T-helper 1 cell treated with Interleukin-12 subunit alpha and Interleukin-12 subunit beta and Interleukin-4 antibody, amounts not matched to agents 30 μg/mL and 1 μg/mL, for 36 hours (primary cell): ENCODE results near the gene ZNF32.
"Not testable (repeated sequence)": the region's sequence is repeated elsewhere in the genome, so short reads cannot be mapped to it uniquely, and the experiment has no call there.

Experiments
- H3K27ac Mint-ChIP-seq: one replicate; pipeline ENCODE4 v1.8.0; 2021; ENCODE audit warnings: mild to moderate bottlenecking, mixed read lengths
- H3K27me3 Mint-ChIP-seq: one replicate; pipeline ENCODE4 v1.8.0; 2021; ENCODE audit warnings: low read depth, mixed read lengths
- H3K36me3 Mint-ChIP-seq: one replicate; pipeline ENCODE4 v1.8.0; 2021; ENCODE audit warnings: low read depth, mixed read lengths
- H3K4me1 Mint-ChIP-seq: one replicate; pipeline ENCODE4 v1.8.0; 2021; ENCODE audit warnings: low read depth, mixed read lengths
- H3K4me3 Mint-ChIP-seq: one replicate; pipeline ENCODE4 v1.8.0; 2021; ENCODE audit warnings: mild to moderate bottlenecking, moderate library complexity, mixed read lengths
- H3K9me3 Mint-ChIP-seq: one replicate; pipeline ENCODE4 v1.8.0; 2021; ENCODE audit warnings: mixed read lengths

The ZNF32 gene

GRCh38 chr10:43635816-43636215 is 12.9 kb downstream of the ZNF32 start:
- H3K27ac Mint-ChIP-seq, H3K4me3 Mint-ChIP-seq, H3K27me3 Mint-ChIP-seq, H3K36me3 Mint-ChIP-seq, H3K4me1 Mint-ChIP-seq: not testable (repeated sequence)
- H3K9me3 Mint-ChIP-seq, result peaks cover 41% of the 10 kb centered on the region

- Mint-ChIP-seq H3K4me3 (no peak overlapping the region), H3K9me3 (peaks cover 22% of the 10 kb centered on the region), H3K27ac (no peak overlapping the region), H3K27me3 (no peaks in the 10 kb centered on the region), H3K4me1 (no peaks in the 10 kb centered on the region), H3K36me3 (no peaks in the 10 kb centered on the region)
These were observed 19.7 kb downstream of the ZNF32 start for GRCh38 chr10:43628956-43629355.

GRCh38 chr10:43627942-43628341 is 20.7 kb downstream of the ZNF32 start:
- peaks cover 25% of the 10 kb centered on the region for H3K9me3 Mint-ChIP-seq
- H3K27ac Mint-ChIP-seq, result no peak overlapping the region
- no peak overlapping the region for H3K4me3 Mint-ChIP-seq
- peaks cover 5% of the 10 kb centered on the region for H3K4me1 Mint-ChIP-seq
- H3K36me3 Mint-ChIP-seq, result peaks cover 5% of the 10 kb centered on the region
- H3K27me3 Mint-ChIP-seq, result no peaks in the 10 kb centered on the region

GRCh38 chr10:43623351-43623750 is 25.3 kb downstream of the ZNF32 start:
- peak overlapping the region; percentile 32 for H3K4me3 Mint-ChIP-seq
- H3K4me1 Mint-ChIP-seq, result peaks cover 9% of the 10 kb centered on the region
- peaks cover 56% of the 10 kb centered on the region for H3K9me3 Mint-ChIP-seq
- no peak overlapping the region for H3K27ac Mint-ChIP-seq
- H3K27me3 Mint-ChIP-seq, result no peaks in the 10 kb centered on the region
- H3K36me3 Mint-ChIP-seq, result peaks cover 5% of the 10 kb centered on the region

- Mint-ChIP-seq H3K27me3 (no peaks in the 10 kb centered on the region), H3K9me3 (peaks cover 55% of the 10 kb centered on the region), H3K36me3 (peaks cover 5% of the 10 kb centered on the region), H3K27ac (no peak overlapping the region), H3K4me1 (peaks cover 9% of the 10 kb centered on the region), H3K4me3 (no peak overlapping the region)
These were observed 26.6 kb downstream of the ZNF32 start for GRCh38 chr10:43622038-43622437.

GRCh38 chr10:43619368-43619767 is 29.3 kb downstream of the ZNF32 start:
- H3K27ac Mint-ChIP-seq, result no peak overlapping the region
- H3K4me1 Mint-ChIP-seq, result peaks cover 9% of the 10 kb centered on the region
- no peak overlapping the region for H3K4me3 Mint-ChIP-seq
- peaks cover 73% of the 10 kb centered on the region for H3K9me3 Mint-ChIP-seq
- H3K36me3 Mint-ChIP-seq, result peaks cover 24% of the 10 kb centered on the region
- H3K27me3 Mint-ChIP-seq, result no peaks in the 10 kb centered on the region

GRCh38 chr10:43616697-43617370 is 31.8 kb downstream of the ZNF32 start:
- no peak overlapping the region for H3K4me3 Mint-ChIP-seq
- H3K27ac Mint-ChIP-seq, result no peak overlapping the region
- H3K36me3 Mint-ChIP-seq, result peaks cover 25% of the 10 kb centered on the region
- H3K27me3 Mint-ChIP-seq, result no peaks in the 10 kb centered on the region
- H3K4me1 Mint-ChIP-seq, result no peaks in the 10 kb centered on the region
- peaks cover 66% of the 10 kb centered on the region for H3K9me3 Mint-ChIP-seq

GRCh38 chr10:43610636-43611035 is 38.0 kb downstream of the ZNF32 start:
- Mint-ChIP-seq H3K4me1 (peaks cover 10% of the 10 kb centered on the region), H3K27me3 (no peaks in the 10 kb centered on the region), H3K9me3 (peaks cover 31% of the 10 kb centered on the region), H3K27ac (no peak overlapping the region), H3K36me3 (peaks cover 30% of the 10 kb centered on the region), H3K4me3 (no peak overlapping the region)

- peaks cover 10% of the 10 kb centered on the region for H3K4me1 Mint-ChIP-seq
- H3K4me3 Mint-ChIP-seq, result peak overlapping the region; percentile 79
- peak overlapping the region; percentile 24 for H3K27ac Mint-ChIP-seq
- H3K36me3 Mint-ChIP-seq, result peaks cover 19% of the 10 kb centered on the region
- peaks cover 7% of the 10 kb centered on the region for H3K27me3 Mint-ChIP-seq
- peaks cover 22% of the 10 kb centered on the region for H3K9me3 Mint-ChIP-seq
These were observed 41.5 kb downstream of the ZNF32 start for GRCh38 chr10:43607199-43607573.

- Mint-ChIP-seq H3K27ac (peak within 1 kb of the TSS; percentile 24), H3K36me3 (peaks cover 19% of the 10 kb centered on the region), H3K9me3 (peaks cover 26% of the 10 kb centered on the region), H3K4me1 (peaks cover 10% of the 10 kb centered on the region), H3K27me3 (peaks cover 11% of the 10 kb centered on the region), H3K4me3 (peak within 1 kb of the TSS; percentile 79)
These were observed 42.1 kb downstream of the ZNF32 start, which contains the start of gene ZNF485 for GRCh38 chr10:43606323-43607198. Gene ZNF485, plus strand, starts transcription at chr10:43606438. Its CDS starts 613 bp downstream, at chr10:43607051.

GRCh38 chr10:43605850-43606322 is 42.8 kb downstream of the ZNF32 start:
- Mint-ChIP-seq H3K4me1 (peaks cover 10% of the 10 kb centered on the region), H3K9me3 (peaks cover 29% of the 10 kb centered on the region), H3K4me3 (peak overlapping the region; percentile 36), H3K27ac (no peak overlapping the region), H3K27me3 (peaks cover 15% of the 10 kb centered on the region), H3K36me3 (peaks cover 18% of the 10 kb centered on the region)

GRCh38 chr10:43601576-43601975 is 47.1 kb downstream of the ZNF32 start:
- H3K36me3 Mint-ChIP-seq, H3K27ac Mint-ChIP-seq, H3K4me1 Mint-ChIP-seq, H3K4me3 Mint-ChIP-seq: not testable (repeated sequence)
- H3K9me3 Mint-ChIP-seq, result peaks cover 29% of the 10 kb centered on the region
- peaks cover 29% of the 10 kb centered on the region for H3K27me3 Mint-ChIP-seq

- Mint-ChIP-seq H3K36me3 (peaks cover 2% of the 10 kb centered on the region), H3K27ac (no peak overlapping the region), H3K4me1 (peaks cover 25% of the 10 kb centered on the region), H3K9me3 (peaks cover 18% of the 10 kb centered on the region), H3K27me3 (peaks cover 31% of the 10 kb centered on the region), H3K4me3 (no peak overlapping the region)
These were observed 49.3 kb downstream of the ZNF32 start for GRCh38 chr10:43599333-43599732.

GRCh38 chr10:43598446-43598845 is 50.2 kb downstream of the ZNF32 start:
- H3K4me1 Mint-ChIP-seq, result peaks cover 27% of the 10 kb centered on the region
- H3K36me3 Mint-ChIP-seq, result peaks cover 5% of the 10 kb centered on the region
- no peak overlapping the region for H3K27ac Mint-ChIP-seq
- H3K4me3 Mint-ChIP-seq, result no peak overlapping the region
- H3K27me3 Mint-ChIP-seq, result peaks cover 34% of the 10 kb centered on the region
- H3K9me3 Mint-ChIP-seq, result peaks cover 26% of the 10 kb centered on the region

- H3K36me3 Mint-ChIP-seq, result peaks cover 5% of the 10 kb centered on the region
- H3K27me3 Mint-ChIP-seq, result peaks cover 33% of the 10 kb centered on the region
- H3K4me3 Mint-ChIP-seq, result no peak overlapping the region
- H3K9me3 Mint-ChIP-seq, result peaks cover 31% of the 10 kb centered on the region
- H3K4me1 Mint-ChIP-seq, result peaks cover 27% of the 10 kb centered on the region
- no peak overlapping the region for H3K27ac Mint-ChIP-seq
These were observed 52.1 kb downstream of the ZNF32 start for GRCh38 chr10:43596546-43596945.
